ENCODE results near the gene MAPK7. TPM values are rescaled to one million over a fixed set of nuclear protein-coding genes. Genes with fewer than 3 reads are reported as not detected.

Gene MAPK7
- total RNA-seq, 2 donors from 2014 or later = 42.5 to 47.4 TPM

DNA sequence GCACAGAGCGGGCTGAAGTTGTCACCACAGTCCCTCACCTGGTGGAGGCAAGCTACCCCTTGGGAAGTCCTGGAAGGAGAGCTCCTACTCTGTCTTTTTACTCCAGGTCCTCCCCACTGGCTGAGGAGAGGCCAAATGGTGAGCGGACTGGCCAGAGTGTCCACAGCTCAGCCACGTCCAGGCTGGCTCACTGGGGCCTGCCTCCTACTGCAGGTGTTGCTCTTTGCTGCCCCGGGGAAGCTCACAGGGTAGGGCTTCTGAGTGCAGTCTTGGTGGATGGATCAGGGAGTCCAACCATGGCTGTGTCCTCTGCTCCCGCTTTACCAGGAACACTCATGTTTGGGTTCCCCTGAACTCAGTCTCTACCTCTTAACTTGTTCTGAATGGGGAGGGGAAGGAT is 18.4 kb upstream of the MAPK7 start:
- intact Hi-C loops (cut with DNase I, micrococcal nuclease) = loop anchor here (10.0 kb wide), 2 partner anchors 55 to 405 kb away; partner anchors contain the start of gene RNF112 (in 1 of the 2)
- DNase-seq (no peak), ATAC-seq (no peak)

DNA sequence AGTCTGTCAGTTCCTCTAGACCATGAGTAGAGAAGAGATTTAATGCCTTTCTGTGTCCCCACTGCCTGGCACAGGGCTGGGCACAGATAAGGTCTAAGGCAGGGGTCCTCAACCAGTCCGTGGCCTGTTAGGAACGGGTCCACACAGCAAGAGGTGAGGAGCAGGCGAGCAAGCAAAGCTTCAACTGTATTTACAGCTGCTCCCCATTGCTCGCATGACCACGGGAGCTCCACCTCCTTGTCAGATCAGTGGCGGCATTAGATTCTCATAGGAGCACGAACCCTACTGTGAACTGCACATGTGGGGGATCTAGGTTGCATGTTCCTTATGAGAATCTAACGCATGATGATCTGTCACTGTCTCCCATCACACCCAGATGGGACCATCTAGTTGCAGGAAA is 17.5 kb upstream of the MAPK7 start:
- ATAC-seq (no peak), DNase-seq (no peak)
- intact Hi-C loops (cut with DNase I, micrococcal nuclease) = loop anchor here (10.0 kb wide), 2 partner anchors 54 to 404 kb away; partner anchors contain the start of gene RNF112 (in 1 of the 2)

DNA sequence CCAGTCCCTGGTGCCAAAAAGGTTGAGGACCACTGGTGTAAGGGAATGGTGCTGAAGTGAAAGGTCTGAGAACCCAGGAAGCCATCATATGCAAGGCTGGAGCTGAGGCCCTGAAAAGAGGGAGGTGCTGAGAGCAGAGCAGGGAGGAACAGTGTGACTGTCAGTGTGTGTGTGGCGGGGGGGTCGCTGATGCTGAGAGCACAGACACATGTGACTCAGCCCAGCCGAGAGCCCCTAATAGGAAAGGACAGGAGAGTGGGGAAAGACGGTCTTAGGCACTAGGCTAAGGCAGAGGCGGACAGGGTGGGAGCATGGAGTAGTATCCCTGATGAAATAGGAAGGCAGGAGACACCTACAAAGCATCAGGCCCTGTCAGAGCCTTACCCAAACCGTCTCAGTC is 17.0 kb upstream of the MAPK7 start:
- DNase-seq (no peak), ATAC-seq (no peak)
- intact Hi-C loops (cut with DNase I, micrococcal nuclease) = loop anchor here (10.0 kb wide), 2 partner anchors 53 to 403 kb away; partner anchors contain the start of gene RNF112 (in 1 of the 2)

DNA sequence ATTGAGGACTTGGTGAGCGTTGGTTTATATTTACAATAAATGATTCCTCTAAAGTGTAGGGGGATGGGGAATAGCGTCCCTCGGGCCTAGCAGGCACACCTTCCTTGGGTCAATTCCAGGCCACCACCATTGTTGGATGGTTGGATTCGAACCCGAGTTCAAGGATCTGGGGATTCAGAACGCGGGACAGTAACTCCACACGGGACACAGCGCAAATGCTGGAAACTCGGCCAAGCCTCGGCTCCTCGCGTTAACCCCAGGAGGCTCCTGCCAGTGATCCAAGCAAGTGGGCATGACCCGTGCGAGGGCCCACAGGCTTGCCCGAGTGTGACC is 16.4 kb upstream of the MAPK7 start:
- ATAC-seq (no peak), DNase-seq (no peak)
- intact Hi-C loops (cut with DNase I, micrococcal nuclease) = loop anchor here (2.0 to 10.0 kb wide), 3 partner anchors 53 to 403 kb away; partner anchors contain the start of gene RNF112 (in 1 of the 2)

DNA sequence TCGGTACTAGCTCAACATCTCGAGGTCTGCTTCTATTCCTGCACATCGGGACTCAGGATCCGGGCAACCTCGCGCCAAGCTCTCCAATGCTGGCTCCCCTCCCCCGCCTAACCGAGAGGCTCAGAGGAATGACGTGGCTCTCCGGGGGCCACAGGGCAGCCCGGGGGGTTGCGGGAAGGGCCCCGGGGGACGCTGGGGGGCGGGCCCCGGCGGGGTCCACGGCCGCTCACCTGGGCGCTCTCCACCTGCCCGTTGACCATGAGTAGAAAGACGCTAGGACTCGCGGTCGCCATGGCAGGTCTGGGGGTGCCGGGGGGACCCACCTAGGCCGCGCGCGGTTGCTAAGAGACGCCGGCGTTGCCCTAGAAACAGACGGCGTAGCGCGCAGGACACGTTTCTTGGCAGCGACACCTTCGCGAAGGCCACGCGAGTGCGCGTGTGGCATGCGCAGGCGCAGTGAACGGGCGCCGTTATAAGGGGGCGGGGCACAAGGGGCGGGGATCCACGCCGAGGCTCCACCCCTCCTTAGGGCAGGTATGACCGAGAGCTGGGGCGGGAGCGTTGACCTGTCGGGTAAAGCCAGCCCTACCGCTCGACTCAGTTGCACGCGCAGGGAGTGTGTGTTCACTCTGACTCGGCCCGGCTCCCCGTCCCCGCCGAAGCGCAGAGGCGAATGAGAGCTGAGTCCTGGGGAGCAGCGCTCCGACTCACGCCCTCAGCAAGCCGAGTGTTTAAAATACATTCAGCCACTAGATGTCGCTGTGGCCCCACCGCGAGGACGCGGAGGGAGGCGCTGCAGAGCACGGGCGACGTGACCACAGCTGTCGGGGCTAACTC is 15.8 kb upstream of the MAPK7 start, which contains the start of gene B9D1:
B9D1 (minus strand) TSS at position 447 of the 837 bp plus-strand sequence; CDS start at position 293, 154 bp downstream.
- ATAC-seq = peak; percentile 94
- intact Hi-C loops (cut with DNase I, micrococcal nuclease) = loop anchor here (2.0 to 10.0 kb wide), 3 partner anchors 52 to 402 kb away; partner anchors contain the start of gene RNF112 (in 1 of the 2)
- peak; percentile 90 to 95 for DNase-seq

DNA sequence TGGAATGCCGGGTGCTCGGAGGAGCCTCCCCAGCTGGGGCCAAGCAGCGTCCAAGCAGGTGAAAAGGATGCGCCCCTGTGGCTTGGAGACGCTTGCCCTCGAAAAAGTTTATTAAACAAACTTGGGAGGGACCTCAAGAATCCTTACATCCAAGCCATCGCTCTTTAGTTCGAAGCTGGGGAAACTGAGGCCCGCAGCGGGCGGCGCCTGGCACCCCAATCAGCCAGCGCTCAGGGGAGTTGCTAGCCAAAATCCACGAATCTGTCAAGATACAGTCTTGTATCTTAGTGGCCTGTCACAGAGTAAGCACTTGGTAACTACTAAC is 15.2 kb upstream of the MAPK7 start:
- no peak for DNase-seq
- no peak for ATAC-seq
- intact Hi-C loops (cut with DNase I, micrococcal nuclease) = loop anchor here (2.0 to 10.0 kb wide), 3 partner anchors 52 to 402 kb away; partner anchors contain the start of gene RNF112 (in 1 of the 2)

DNA sequence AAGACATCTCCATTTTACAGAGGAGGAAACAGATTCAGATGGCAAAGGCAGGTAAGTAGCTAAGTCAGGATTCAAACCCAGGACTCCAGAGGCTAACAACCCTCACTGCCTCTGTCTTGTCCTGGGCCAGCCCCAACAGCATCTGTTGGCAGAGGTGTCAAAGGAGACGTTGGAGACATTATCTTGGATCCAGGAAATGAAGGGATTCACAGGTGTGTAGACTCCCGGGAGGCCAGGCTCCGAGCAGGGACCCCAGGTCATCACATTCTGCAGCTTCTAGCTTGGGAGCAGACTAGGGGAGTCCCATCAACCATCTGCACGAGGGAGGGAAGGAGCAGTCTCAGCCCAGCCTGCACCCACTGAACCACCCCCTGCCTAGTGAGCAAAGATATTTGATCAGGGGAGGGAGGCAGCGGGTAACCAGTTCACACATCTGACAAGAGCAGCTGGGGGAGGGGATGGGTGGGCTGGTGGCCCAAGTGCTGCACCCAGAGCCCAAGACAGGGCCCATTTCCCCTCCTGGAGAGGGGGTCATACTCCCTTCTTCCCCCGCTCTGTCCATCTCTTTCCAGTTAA is 14.8 kb upstream of the MAPK7 start:
- ATAC-seq (no peak), DNase-seq (no peak)
- intact Hi-C loops (cut with DNase I, micrococcal nuclease) = loop anchor here (2.0 to 10.0 kb wide), 3 partner anchors 51 to 401 kb away; partner anchors contain the start of gene RNF112 (in 1 of the 2)

DNA sequence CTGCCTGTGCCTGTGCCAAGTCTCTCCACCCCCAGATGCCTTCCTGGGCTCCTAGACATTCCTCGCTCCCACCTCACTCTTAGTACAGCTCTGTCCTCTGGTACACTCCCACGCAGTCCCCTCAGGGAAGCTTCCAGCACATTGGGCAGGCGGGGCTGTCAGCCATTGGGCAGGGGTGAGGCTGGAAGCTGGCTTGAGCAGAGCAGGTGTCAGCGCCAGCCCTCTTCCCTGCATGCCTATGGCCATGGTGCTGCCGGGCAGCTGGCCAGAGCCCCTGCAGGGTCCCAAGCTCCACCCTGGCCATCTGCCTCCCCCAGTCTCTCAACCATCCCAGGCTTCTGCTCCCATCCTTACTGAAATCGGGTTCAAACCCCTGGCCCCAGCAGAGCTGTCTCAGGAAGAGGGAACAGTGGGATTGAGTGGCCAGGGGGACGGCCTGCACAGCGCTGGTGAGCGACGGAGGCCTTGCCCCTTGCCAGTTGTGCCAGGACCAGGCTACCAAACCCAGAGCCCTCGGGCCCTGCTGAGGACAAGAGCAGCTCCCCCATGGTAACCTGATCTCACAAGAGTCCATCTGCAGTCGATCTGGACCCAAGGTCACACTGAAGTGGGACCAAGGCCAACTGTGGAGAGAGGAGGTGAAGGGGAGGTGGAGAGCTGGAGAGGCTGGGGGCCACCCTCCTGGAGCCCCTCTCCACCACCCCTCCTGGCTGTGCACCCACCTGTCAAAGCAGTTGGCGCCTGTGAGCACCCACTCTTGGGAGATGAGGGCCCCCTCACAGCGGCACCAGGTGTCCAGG is 13.4 kb upstream of the MAPK7 start:
- intact Hi-C loops (cut with DNase I, micrococcal nuclease) = loop anchor here (10.0 kb wide), 2 partner anchors 50 to 400 kb away; partner anchors contain the start of gene RNF112 (in 1 of the 2)
- no peak for ATAC-seq
- no peak for DNase-seq

DNA sequence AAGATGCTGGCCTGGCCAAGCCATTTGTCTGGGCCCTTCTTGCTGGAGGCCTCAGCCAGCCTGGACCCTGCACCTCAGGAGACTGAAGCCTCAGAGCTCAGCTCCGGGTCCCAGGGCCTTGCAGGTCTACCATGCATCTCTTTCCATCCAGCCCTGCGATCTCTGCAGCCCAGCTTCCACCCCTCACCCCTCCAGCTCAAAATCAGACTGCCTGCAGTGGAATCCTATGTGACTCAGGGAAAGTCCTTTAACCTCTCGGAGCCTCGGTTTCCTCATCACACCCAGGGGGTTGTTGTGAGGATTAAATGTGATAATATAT is 12.8 kb upstream of the MAPK7 start:
- ATAC-seq = no peak
- intact Hi-C loops (cut with DNase I, micrococcal nuclease) = loop anchor here (10.0 kb wide), 2 partner anchors 49 to 399 kb away; partner anchors contain the start of gene RNF112 (in 1 of the 2)
- no peak for DNase-seq

DNA sequence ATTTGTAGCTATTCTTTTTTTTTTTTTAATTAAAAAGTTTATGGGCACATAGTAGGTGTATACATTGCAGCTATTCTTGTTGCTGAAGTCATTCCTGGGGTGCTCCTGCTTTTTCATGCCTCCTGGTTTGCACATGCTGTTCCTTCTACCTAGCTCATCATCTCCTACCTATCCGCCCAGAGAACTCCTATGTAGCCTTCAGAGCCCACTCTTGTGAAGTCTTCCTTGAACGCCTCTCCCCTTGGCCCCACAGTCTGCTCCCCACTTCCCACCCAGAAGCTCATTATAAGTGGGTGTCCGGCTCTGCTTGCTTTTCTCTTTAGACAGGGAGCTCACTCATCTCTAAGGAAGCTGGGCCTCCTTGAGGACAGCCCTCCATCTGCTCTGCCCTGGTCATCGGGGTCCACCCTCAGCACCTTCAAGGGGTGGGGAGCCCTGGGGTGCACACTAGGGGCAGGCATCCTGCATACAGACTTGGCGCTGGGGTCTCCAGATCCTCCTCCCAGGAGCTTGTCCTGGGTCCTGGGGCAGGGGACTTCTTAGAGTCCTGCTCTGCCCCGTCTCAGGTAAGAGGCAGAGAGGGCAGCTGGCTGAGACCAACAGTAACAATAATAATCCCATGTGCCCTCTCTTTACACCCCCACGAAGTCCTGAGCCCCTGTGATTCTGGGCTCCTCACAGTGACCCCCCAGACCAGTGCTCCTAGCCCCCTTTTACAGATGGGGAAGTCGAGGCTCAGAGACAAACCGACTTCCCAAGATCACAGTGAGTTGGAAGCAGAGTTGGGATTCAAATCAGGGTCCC is 12.3 kb upstream of the MAPK7 start:
- intact Hi-C loops (cut with DNase I, micrococcal nuclease) = loop anchor here (10.0 kb wide), 2 partner anchors 49 to 399 kb away; partner anchors contain the start of gene RNF112 (in 1 of the 2)
- no peak for ATAC-seq
- no peak for DNase-seq

DNA sequence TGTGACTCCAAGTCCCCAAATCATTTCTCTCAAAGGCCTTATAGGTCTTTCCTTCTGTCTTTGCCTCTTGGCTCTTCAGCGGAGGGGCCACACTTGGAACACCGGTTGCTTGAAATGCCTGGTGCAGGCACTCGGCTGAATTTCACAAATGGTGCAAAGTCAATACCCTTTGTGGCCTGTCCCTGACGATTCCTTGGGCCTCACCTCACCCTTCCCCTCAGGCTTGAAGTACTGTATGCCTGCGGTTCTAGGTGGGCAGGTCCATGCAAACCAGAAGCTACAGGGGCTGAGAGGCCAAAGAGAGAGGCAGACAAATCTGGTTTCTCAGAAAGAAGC is 11.7 kb upstream of the MAPK7 start:
- DNase-seq = no peak
- ATAC-seq = no peak
- intact Hi-C loops (cut with DNase I, micrococcal nuclease) = loop anchor here (10.0 kb wide), 2 partner anchors 48 to 398 kb away; partner anchors contain the start of gene RNF112 (in 1 of the 2)

DNA sequence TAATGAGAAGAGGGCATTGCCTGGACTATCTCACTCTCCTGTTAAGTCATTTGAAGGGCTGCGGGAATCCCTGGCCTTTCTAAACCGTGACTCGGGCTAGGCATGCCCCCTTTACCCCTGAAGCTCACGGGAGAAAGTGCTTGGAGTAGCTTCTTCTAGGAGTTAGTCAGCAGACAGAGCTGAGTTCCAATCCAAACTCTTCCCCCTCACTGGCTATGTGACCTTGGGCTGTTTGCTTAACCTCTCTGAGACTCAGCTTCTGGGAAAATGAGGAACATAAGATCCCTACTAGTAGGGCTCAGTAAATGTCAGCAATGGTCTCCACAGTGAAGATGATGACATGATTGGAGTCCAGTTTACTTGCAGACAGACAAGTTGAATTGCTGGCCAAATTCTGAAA is 10.1 kb upstream of the MAPK7 start:
- intact Hi-C loops (cut with DNase I, micrococcal nuclease) = loop anchor here (10.0 kb wide), 2 partner anchors 47 to 397 kb away; partner anchors contain the start of gene RNF112 (in 1 of the 2)
- ATAC-seq (no peak), DNase-seq (no peak)

DNA sequence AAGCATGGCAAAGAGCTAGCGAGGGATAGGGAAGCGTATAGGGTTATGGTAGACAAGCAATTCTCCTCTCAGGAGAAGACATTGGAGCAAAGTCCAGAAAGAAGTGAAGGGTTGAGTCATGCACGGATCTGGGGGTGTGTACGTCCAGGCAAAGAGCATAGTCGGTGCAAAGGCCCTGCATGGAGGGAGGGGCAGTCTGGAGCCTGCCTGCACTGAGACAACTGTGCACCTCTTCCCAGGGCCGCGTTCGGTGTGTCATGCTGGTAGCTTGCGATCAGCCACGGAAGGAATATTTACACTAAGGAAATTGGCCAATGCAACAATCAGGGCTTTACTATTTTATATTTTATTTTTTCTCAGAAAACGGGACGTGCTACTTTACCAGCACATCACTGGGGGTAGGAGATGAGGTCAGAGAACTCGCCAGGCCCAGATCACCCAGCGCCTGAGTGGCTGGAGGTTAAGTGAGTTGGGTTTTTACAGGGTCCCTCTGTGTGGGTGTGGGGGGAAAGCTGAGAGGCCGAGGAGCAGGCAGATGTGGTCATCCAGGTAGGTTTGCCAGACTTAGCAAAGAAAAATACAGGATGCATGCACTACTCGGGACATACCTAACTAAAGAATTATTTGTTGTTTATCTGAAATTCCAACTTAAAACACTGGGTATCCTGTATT is 9.1 kb upstream of the MAPK7 start:
- ATAC-seq = peak; percentile 91
- DNase-seq = peak in 1 of 2 donors; percentile 61
- intact Hi-C loops (cut with DNase I, micrococcal nuclease) = loop anchor here (10.0 kb wide), 2 partner anchors 46 to 396 kb away; partner anchors contain the start of gene RNF112 (in 1 of the 2)

DNA sequence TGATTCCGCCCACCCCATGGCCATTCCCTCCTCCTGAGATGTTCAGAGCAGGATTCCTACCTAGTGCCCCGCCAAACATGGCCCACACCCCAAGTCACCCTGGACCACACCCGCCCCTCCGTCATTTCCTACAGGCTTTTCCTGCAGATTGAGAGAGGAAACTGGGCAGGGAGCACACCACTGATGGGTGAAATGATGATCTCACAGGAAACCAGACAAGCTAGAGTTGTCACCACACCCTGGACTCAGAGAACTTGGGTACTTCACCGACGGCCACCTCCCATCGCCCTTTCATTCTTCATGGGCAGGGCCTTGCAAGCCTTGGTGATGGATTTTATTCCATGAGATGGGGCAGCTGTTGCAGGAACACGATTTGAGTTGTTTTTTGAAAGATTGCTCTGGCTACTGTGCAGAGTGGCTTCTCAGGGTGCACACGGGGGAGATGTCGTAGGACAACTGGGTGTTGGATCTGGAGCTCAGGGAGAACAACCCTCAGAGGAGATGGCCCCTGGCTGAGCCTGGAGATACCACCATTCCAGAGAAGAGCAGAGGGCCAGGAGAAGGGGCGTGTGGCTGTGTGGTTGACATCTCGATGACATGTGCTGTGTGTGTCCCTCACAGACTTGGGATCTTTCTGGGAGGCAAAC is 8.3 kb upstream of the MAPK7 start:
- ATAC-seq = peak; percentile 60
- DNase-seq = peak in 1 of 2 donors; percentile 48
- intact Hi-C loops (cut with DNase I, micrococcal nuclease) = loop anchor here (10.0 kb wide), 2 partner anchors 45 to 395 kb away; partner anchors contain the start of gene RNF112 (in 1 of the 2)

DNA sequence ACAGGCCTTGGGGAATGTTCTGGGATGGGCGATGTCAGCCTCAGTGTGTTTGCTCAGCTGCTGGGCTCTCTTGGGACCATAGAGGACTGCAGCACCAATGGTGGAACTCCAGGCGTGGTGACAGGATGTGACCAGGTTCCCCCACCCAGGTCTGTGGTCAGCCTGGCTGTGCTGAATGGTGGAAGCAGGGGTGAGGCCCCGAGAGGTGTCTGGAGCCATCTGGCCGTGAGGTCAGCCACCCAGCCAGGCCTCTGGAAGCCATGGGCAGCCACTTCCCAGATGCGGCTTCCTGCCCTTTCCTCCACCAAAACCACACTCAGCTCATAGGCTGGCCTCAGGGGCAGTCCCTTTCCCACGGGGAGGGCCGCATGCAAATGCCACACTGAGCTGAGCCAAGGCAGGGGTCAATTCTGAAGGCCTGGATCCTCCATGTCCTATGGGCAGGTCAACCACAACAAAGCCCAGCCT is 7.8 kb upstream of the MAPK7 start:
- no peak for DNase-seq
- no peak for ATAC-seq
- intact Hi-C loops (cut with DNase I, micrococcal nuclease) = no loop called here

DNA sequence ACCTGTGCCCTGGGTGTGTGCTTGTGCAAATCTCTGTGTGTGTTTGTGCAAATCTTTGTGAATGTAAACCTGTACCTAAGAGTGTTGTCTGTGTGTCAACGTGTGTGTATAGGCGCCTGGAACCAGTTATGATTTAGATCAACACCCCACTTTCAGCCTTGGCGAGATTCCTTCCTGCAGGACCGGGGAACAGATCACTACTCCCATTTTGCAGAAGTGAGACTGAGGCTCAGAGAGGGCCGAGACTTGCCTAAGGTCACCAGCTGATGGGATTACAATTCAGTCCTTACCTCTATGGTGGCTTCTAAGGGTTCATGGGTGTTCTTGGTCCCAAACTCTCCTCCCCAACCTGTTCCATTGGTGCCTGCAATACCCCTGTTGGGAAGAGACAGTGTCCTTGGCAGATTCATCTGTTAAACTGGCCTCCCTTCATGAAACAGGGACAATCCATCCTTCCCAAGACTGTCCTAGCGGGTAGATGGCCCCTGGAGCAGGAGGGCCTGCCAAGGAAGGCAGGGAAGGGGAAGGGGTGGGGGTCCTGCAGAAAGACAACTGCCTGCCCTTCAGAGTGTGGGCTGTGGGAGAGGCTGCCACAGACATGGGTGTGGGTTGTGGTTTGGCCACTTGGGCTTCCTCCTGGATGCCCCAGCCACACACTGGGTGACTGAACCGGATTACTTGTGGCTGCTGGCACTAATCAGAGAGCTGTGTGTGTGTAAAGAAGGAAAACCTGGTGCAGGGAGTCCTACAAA is 6.9 kb upstream of the MAPK7 start:
- DNase-seq = no peak
- no peak for ATAC-seq
- intact Hi-C loops (cut with DNase I, micrococcal nuclease) = no loop called here

Data from left colon (tissue), 2 donors.